ENCODE data around the gene RND1.

GRCh38 chr12:48828293-48828692 lies 37.4 kb downstream of the RND1 start:
- no peak for TF ChIP-seq CTCF (conservative IDR thresholded peaks at IDR 0.05; ENCODE audit: low read length)
- TF ChIP-seq EZH2phosphoT487 (IDR thresholded peaks at IDR 0.05; ENCODE audit: borderline replicate concordance, low read depth, low read length): no peak
